GM18505 (cell line): ENCODE results near the gene IVNS1ABP.

Experiments
- ATAC-seq: cut with Tn5 transposase; IDR thresholded peaks from one replicate; pipeline ENCODE4 v1.9.1; 2021; ENCODE audit not compliant: unreplicated experiment
- POLR2A ChIP-seq: IDR thresholded peaks from 4 replicates; pipeline ENCODE4 v1.6.1; 2011; ENCODE audit warnings: borderline replicate concordance; ENCODE audit not compliant: insufficient read depth, insufficient read length; ENCODE audit errors: extremely low read depth

The IVNS1ABP gene

GRCh38 chr1:185250063-185250462 is 67.0 kb downstream of the IVNS1ABP start:
- no peak for ATAC-seq
- no peak for TF ChIP-seq POLR2A

- ATAC-seq = no peak
- TF ChIP-seq POLR2A = no peak
Observed at GRCh38 chr1:185249563-185249962, 67.5 kb downstream of the IVNS1ABP start.
